Measurements from ENCODE around the gene PTPN7.

DNA sequence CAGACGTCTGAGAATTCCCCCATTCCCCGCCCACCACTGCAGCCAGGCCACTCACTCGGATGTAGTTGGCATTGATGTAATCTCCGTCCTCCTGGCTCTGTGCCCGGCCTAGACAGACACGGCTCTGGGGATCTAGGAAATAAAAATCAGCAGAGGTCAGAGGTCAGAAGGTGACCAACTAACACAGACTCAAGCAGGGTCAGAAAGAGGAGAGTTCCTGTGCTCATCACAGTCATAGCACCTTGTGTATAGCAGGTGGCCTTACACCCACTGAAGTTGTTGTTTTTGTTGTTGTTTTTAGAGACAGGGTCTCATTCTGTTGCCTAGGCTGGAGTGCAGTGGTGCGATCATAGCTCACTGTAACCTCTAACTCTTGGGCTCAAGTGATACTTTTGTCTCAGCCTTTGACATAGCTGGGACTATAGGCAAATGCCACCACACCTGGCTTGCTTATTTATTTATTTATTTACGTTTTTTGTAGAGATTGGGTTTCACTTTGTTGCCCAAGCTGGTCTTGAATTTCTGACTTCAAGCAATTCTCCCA lies 4.9 kb downstream of the PTPN7 start:
- TF ChIP-seq ATF2 (tag by site-specific recombination; IDR thresholded peaks at IDR 0.05; ENCODE audit: low read depth) (0 out of 2 replicates have a peak, but pooled peaks have one; percentile 23), REST (tag by site-specific recombination; IDR thresholded peaks at IDR 0.05) (no peak), CTCF (tag by site-specific recombination; IDR thresholded peaks at IDR 0.05) (no peak), FEZF1 (tag by site-specific recombination; IDR thresholded peaks at IDR 0.05) (no peak), ZNF629 (tag by site-specific recombination; IDR thresholded peaks at IDR 0.05) (no peak)

Data from HEK293 (cell line).